ENCODE measurements around the gene EFCAB14. TPM values are rescaled to one million over a fixed set of nuclear protein-coding genes. Genes with fewer than 3 reads are reported as not detected.

EFCAB14 gene
- total and polyA plus RNA-seq, 9 of the 15 experiments (the other 6 are each of a cell fraction or from before 2014, with no cell fraction given) = 7.3 to 49.0 (median 37.3) TPM

GRCh38 chr1:46647611-46648010 lies 71.3 kb downstream of the EFCAB14 start (continued):
- TF ChIP-seq ZNF175 (CRISPR knock-in tag; IDR thresholded peaks at IDR 0.05; ENCODE audit: low read depth) = no peak

GRCh38 chr1:46646844-46647243 lies 72.1 kb downstream of the EFCAB14 start:
- no peak overlapping the region for H3K27ac ChIP-seq (ENCODE audit: extremely low read depth, low read depth, low read length)
- no peak overlapping the region for H3K9ac ChIP-seq (ENCODE audit: insufficient read depth in 1 of 2, low read depth in 2 of 2, low read length in 2 of 2)
- peaks cover 0 to 5% of the 10 kb centered on the region in 2 experiments; a peak in 3 of 5 replicates for H3K4me1 ChIP-seq (replicated peaks in 1 of 2; ENCODE audit: control insufficient read depth in 2 of 2, insufficient read depth in 2 of 2, low read length in 2 of 2)
- ChIA-PET CTCF (ENCODE audit: low intra/inter-chr PET ratio) (no interaction called here), POLR2A (interaction anchor here (1.0 kb wide), 1 partner anchor 10 kb away, joined by 3 read pairs; no protein-coding TSS in a partner anchor)
- no peak overlapping the region for H3K4me2 ChIP-seq (ENCODE audit: insufficient read depth, low read length)
- no peak overlapping the region for H3K4me3 ChIP-seq
- peaks cover 5% of the 10 kb centered on the region for H3K36me3 ChIP-seq (ENCODE audit: control insufficient read depth, insufficient read depth, low read length)
- no peaks in the 10 kb centered on the region for H3K79me2 ChIP-seq (ENCODE audit: control insufficient read depth, insufficient read depth, low read length)
- no peaks in the 10 kb centered on the region for H3K9me1 ChIP-seq (ENCODE audit: control insufficient read depth, insufficient read depth, low read length)
- TF ChIP-seq PTRF (tag; IDR thresholded peaks at IDR 0.05) (no peak), RFX7 (CRISPR knock-in tag; IDR thresholded peaks at IDR 0.05) (no peak), POU5F1 (IDR thresholded peaks at IDR 0.05; ENCODE audit: borderline replicate concordance, low read depth, low read length, partially characterized antibody) (no peak)
- H2AFZ ChIP-seq (ENCODE audit: low read depth, low read length) = no peak overlapping the region
- DNase-seq (ENCODE audit: extremely low read depth in 1 of 4, low spot score in 3 of 4) (no peak), FAIRE-seq (no peak), ATAC-seq (no peak)
- H3K27me3 ChIP-seq (ENCODE audit: control insufficient read depth in 2 of 2, insufficient read depth in 2 of 2, low read length in 2 of 2) = no peaks in the 10 kb centered on the region
- 62% methylated on average over 2 of the region's 2 CpGs for WGBS (ENCODE audit: insufficient coverage, low coverage, missing lambda C conversion rate)
- in situ Hi-C loops (cut with MboI) = no loop called here
- BruUV-seq (replicated peaks) = no TSS peak
- no peaks in the 10 kb centered on the region for H4K20me1 ChIP-seq (replicated peaks; ENCODE audit: control insufficient read depth, insufficient read depth, low read length)
- intact Hi-C loops (cut with micrococcal nuclease) = no loop called here
- H3K9me3 ChIP-seq (replicated peaks; ENCODE audit: control insufficient read depth, insufficient read depth, low read depth, low read length) = no peaks in the 10 kb centered on the region

GRCh38 chr1:46646331-46646730 lies 72.6 kb downstream of the EFCAB14 start:
- Histone ChIP-seq H3K27me3 (ENCODE audit: control insufficient read depth in 2 of 2, insufficient read depth in 2 of 2, low read length in 2 of 2) (no peaks in the 10 kb centered on the region), H3K79me2 (ENCODE audit: control insufficient read depth, insufficient read depth, low read length) (no peaks in the 10 kb centered on the region), H3K9me3 (replicated peaks; ENCODE audit: control insufficient read depth, insufficient read depth, low read depth, low read length) (no peaks in the 10 kb centered on the region), H4K20me1 (replicated peaks; ENCODE audit: control insufficient read depth, insufficient read depth, low read length) (no peaks in the 10 kb centered on the region), H3K4me3 (no peak overlapping the region), H3K27ac (ENCODE audit: extremely low read depth, low read depth, low read length) (no peak overlapping the region), H3K36me3 (ENCODE audit: control insufficient read depth, insufficient read depth, low read length) (peaks cover 5% of the 10 kb centered on the region), H3K4me1 (replicated peaks in 1 of 2; ENCODE audit: control insufficient read depth in 2 of 2, insufficient read depth in 2 of 2, low read length in 2 of 2) (peaks cover 0 to 10% of the 10 kb centered on the region in 2 experiments; a peak in 3 of 5 replicates), H3K9me1 (ENCODE audit: control insufficient read depth, insufficient read depth, low read length) (no peaks in the 10 kb centered on the region), H3K4me2 (ENCODE audit: insufficient read depth, low read length) (no peak overlapping the region), H2AFZ (ENCODE audit: low read depth, low read length) (no peak overlapping the region), H3K9ac (ENCODE audit: insufficient read depth in 1 of 2, low read depth in 2 of 2, low read length in 2 of 2) (no peak overlapping the region)
- intact Hi-C loops (cut with micrococcal nuclease) (no loop called here), in situ Hi-C loops (cut with MboI) (no loop called here)
- POLR2A ChIA-PET = interaction anchor here (1.0 kb wide), 1 partner anchor 11 kb away, joined by 3 read pairs; no protein-coding TSS in a partner anchor
- CTCF ChIA-PET (ENCODE audit: low intra/inter-chr PET ratio) = no interaction called here
- no peak for DNase-seq (ENCODE audit: extremely low read depth in 1 of 4, low spot score in 3 of 4)
- no peak for FAIRE-seq
- BruUV-seq (replicated peaks) = no TSS peak
- ATAC-seq = no peak
- WGBS (ENCODE audit: insufficient coverage, low coverage, missing lambda C conversion rate) = 31% methylated on average over 1 of the region's 1 CpG
- TF ChIP-seq HLTF (IDR thresholded peaks at IDR 0.05) = no peak
- TF ChIP-seq CTCF (IDR thresholded peaks at IDR 0.05 in 2 of 3, conservative IDR thresholded peaks at IDR 0.05 in 1 of 3; ENCODE audit: insufficient read depth in 2 of 3, low read depth in 1 of 3, low read length in 3 of 3) = no peak
- TF ChIP-seq CHCHD3 (CRISPR knock-in tag; IDR thresholded peaks at IDR 0.05) = no peak
- no peak for TF ChIP-seq PKNOX1 (IDR thresholded peaks at IDR 0.05)
- TF ChIP-seq NCOR1 (IDR thresholded peaks at IDR 0.05) = no peak
- TF ChIP-seq NR1H2 (CRISPR knock-in tag; IDR thresholded peaks at IDR 0.05) = no peak
- no peak for TF ChIP-seq DLX4 (CRISPR knock-in tag; IDR thresholded peaks at IDR 0.05)
- no peak for TF ChIP-seq MIER1 (IDR thresholded peaks at IDR 0.05; ENCODE audit: low read depth)
- TF ChIP-seq HNRNPUL1 (IDR thresholded peaks at IDR 0.05; ENCODE audit: low read length) = no peak

All from K562 (cell line).